Measurements from ENCODE around the gene EGFR.

EGFR gene

GRCh38 chr7:55178292-55178862 is 159.6 kb downstream of the EGFR start:
- no peak for DNase-seq

GRCh38 chr7:55178863-55179773 is 160.3 kb downstream of the EGFR start:
- no peak for DNase-seq

- DNase-seq: no peak
These were observed 161.3 kb downstream of the EGFR start for GRCh38 chr7:55179931-55180682.

GRCh38 chr7:55180963-55181542 is 162.2 kb downstream of the EGFR start:
- no peak for DNase-seq

GRCh38 chr7:55181762-55182161 is 162.9 kb downstream of the EGFR start:
- no peak for DNase-seq

- no peak for DNase-seq
These were observed 165.1 kb downstream of the EGFR start for GRCh38 chr7:55183897-55184296.

- no peak for DNase-seq
These were observed 166.5 kb downstream of the EGFR start for GRCh38 chr7:55185321-55185802.

GRCh38 chr7:55185941-55186609 is 167.3 kb downstream of the EGFR start:
- no peak for DNase-seq

- DNase-seq: no peak
These were observed 169.1 kb downstream of the EGFR start for GRCh38 chr7:55187701-55188491.

- no peak for DNase-seq
These were observed 169.8 kb downstream of the EGFR start for GRCh38 chr7:55188590-55189138.

GRCh38 chr7:55189146-55189766 is 170.4 kb downstream of the EGFR start:
- no peak for DNase-seq

- no peak for DNase-seq
These were observed 171.1 kb downstream of the EGFR start for GRCh38 chr7:55189878-55190436.

- DNase-seq: no peak
These were observed 171.8 kb downstream of the EGFR start for GRCh38 chr7:55190511-55191160.

GRCh38 chr7:55191161-55191925 is 172.5 kb downstream of the EGFR start:
- DNase-seq: no peak

GRCh38 chr7:55191926-55192692 is 173.3 kb downstream of the EGFR start:
- DNase-seq: no peak

- DNase-seq: no peak
These were observed 173.9 kb downstream of the EGFR start for GRCh38 chr7:55192723-55193122.

- no peak for DNase-seq
These were observed 174.4 kb downstream of the EGFR start for GRCh38 chr7:55193245-55193644.

GRCh38 chr7:55194522-55194921 is 175.7 kb downstream of the EGFR start:
- DNase-seq: no peak

Measured in stimulated activated CD4-positive, alpha-beta T cell treated with anti-CD3 and anti-CD28 coated beads, Interleukin-4, amount 100 ng/mL, for 4 hours (primary cell).